H9 (cell line): Measurements from ENCODE around the gene TMEM63C. TPM values are rescaled to one million over a fixed set of nuclear protein-coding genes. Genes with fewer than 3 reads are reported as not detected.

ENCODE experiments used
- DNase-seq: peaks from one replicate; pipeline ENCODE4 v3.0.0-alpha.2; 2017
- H2AFZ ChIP-seq: one replicate; pipeline ENCODE4 v1.6.1; 2013; ENCODE audit warnings: mild to moderate bottlenecking, low read length, control low read depth, moderate library complexity
- H2AK5ac ChIP-seq: 2 replicates; pipeline ENCODE4 v1.6.1; 2013; ENCODE audit warnings: low read length, control low read depth, mixed read lengths; ENCODE audit not compliant: insufficient read length
- H2BK120ac ChIP-seq: one replicate; pipeline ENCODE4 v1.6.1; 2013; ENCODE audit warnings: low read depth, mild to moderate bottlenecking, low read length, control low read depth, inconsistent platforms; ENCODE audit not compliant: poor library complexity, severe bottlenecking
- H2BK12ac ChIP-seq: 2 replicates; pipeline ENCODE4 v1.6.1; 2013; ENCODE audit warnings: low read length, control low read depth, mixed read lengths, low read depth; ENCODE audit not compliant: insufficient read length
- H2BK15ac ChIP-seq: 2 replicates; pipeline ENCODE4 v1.6.1; 2013; ENCODE audit warnings: low read depth, low read length, control low read depth
- H2BK20ac ChIP-seq: one replicate; pipeline ENCODE4 v1.6.1; 2013; ENCODE audit warnings: low read depth, mild to moderate bottlenecking, low read length, control low read depth, inconsistent platforms; ENCODE audit not compliant: poor library complexity, severe bottlenecking
- H2BK5ac ChIP-seq: 2 replicates; pipeline ENCODE4 v1.6.1; 2013; ENCODE audit warnings: low read length, control low read depth, mixed read lengths; ENCODE audit not compliant: insufficient read length
- H3K14ac ChIP-seq: 2 replicates; pipeline ENCODE4 v1.6.1; 2013; ENCODE audit warnings: low read length, control low read depth; ENCODE audit not compliant: insufficient read depth
- H3K18ac ChIP-seq: 2 replicates; pipeline ENCODE4 v1.6.1; 2013; ENCODE audit warnings: low read depth, mild to moderate bottlenecking, mixed read lengths, low read length, control low read depth; ENCODE audit not compliant: insufficient read length
- H3K23ac ChIP-seq: 2 replicates; pipeline ENCODE4 v1.6.1; 2013; ENCODE audit warnings: low read length, control low read depth, mixed read lengths, low read depth; ENCODE audit not compliant: insufficient read length
- H3K23me2 ChIP-seq: 2 replicates; pipeline ENCODE4 v1.6.1; 2013; ENCODE audit warnings: low read depth, mild to moderate bottlenecking, mixed read lengths, low read length, control low read depth; ENCODE audit not compliant: insufficient read length, poor library complexity, severe bottlenecking
- H3K27ac ChIP-seq: 2 replicates; pipeline ENCODE4 v1.5.1; 2013; ENCODE audit warnings: low read length, control low read depth, mixed read lengths, low read depth; ENCODE audit not compliant: insufficient read length
- H3K27me3 ChIP-seq: 2 replicates; pipeline ENCODE4 v1.6.1; 2013; ENCODE audit warnings: low read length, control low read depth, inconsistent platforms; ENCODE audit not compliant: insufficient read depth
- H3K4ac ChIP-seq: 2 replicates; pipeline ENCODE4 v1.6.1; 2013; ENCODE audit warnings: low read depth, mild to moderate bottlenecking, control low read depth, inconsistent platforms, low read length, moderate library complexity
- H3K4me1 ChIP-seq: 2 replicates; pipeline ENCODE4 v1.6.1; 2013; ENCODE audit warnings: low read length, control low read depth, inconsistent platforms; ENCODE audit not compliant: insufficient read depth
- H3K4me2 ChIP-seq: 2 replicates; pipeline ENCODE4 v1.6.1; 2013; ENCODE audit warnings: low read length, control low read depth, mixed read lengths; ENCODE audit not compliant: insufficient read length, insufficient read depth
- H3K56ac ChIP-seq: 2 replicates; pipeline ENCODE4 v1.6.1; 2013; ENCODE audit warnings: low read depth, mild to moderate bottlenecking, mixed read lengths, low read length, control low read depth; ENCODE audit not compliant: insufficient read length
- H3K79me1 ChIP-seq: 2 replicates; pipeline ENCODE4 v1.6.1; 2013; ENCODE audit warnings: low read depth, mild to moderate bottlenecking, moderate library complexity, low read length, control low read depth, inconsistent platforms; ENCODE audit not compliant: insufficient read depth, poor library complexity, severe bottlenecking
- H3K79me2 ChIP-seq: 2 replicates; pipeline ENCODE4 v1.6.1; 2013; ENCODE audit warnings: low read length, control low read depth, inconsistent platforms; ENCODE audit not compliant: insufficient read depth
- H3K9ac ChIP-seq: 2 replicates; pipeline ENCODE4 v1.6.1; 2013; ENCODE audit warnings: low read length, control low read depth, mixed read lengths; ENCODE audit not compliant: insufficient read length; ENCODE audit errors: extremely low read depth
- H3K9me3 ChIP-seq: one replicate; pipeline ENCODE4 v1.6.1; 2013; ENCODE audit warnings: low read depth, low read length, inconsistent platforms; ENCODE audit not compliant: control insufficient read depth
- H3T11ph ChIP-seq: one replicate; pipeline ENCODE4 v1.6.1; 2013; ENCODE audit warnings: mild to moderate bottlenecking, low read length, control low read depth, inconsistent platforms
- H4K20me1 ChIP-seq: one replicate; pipeline ENCODE4 v1.6.1; 2013; ENCODE audit not compliant: control insufficient read depth, insufficient read length, insufficient read depth
- H4K5ac ChIP-seq: 2 replicates; pipeline ENCODE4 v1.6.1; 2013; ENCODE audit warnings: low read depth, mild to moderate bottlenecking, mixed read lengths, low read length, control low read depth; ENCODE audit not compliant: insufficient read length
- H4K8ac ChIP-seq: replicated peaks from 2 replicates; pipeline ENCODE4 v1.6.1; 2013; ENCODE audit warnings: low read length, control low read depth, mixed read lengths, low read depth; ENCODE audit not compliant: insufficient read length
- H4K91ac ChIP-seq: 2 replicates; pipeline ENCODE4 v1.6.1; 2013; ENCODE audit warnings: low read depth, mild to moderate bottlenecking, moderate library complexity, mixed read lengths, low read length, control low read depth; ENCODE audit not compliant: insufficient read length
- H3K27ac Mint-ChIP-seq, 3 experiments: 2 replicates in 2 of 3; 3 replicates in 1 of 3; pipeline ENCODE4 v1.8.0; 2020 to 2021; ENCODE audit warnings: mixed read lengths in 3 of 3, mild to moderate bottlenecking in 1 of 3, moderate library complexity in 1 of 3
- H3K27me3 Mint-ChIP-seq: 2 replicates; pipeline ENCODE4 v1.8.0; 2021; ENCODE audit warnings: low read depth, mild to moderate bottlenecking, moderate library complexity, mixed read lengths
- H3K36me3 Mint-ChIP-seq, 3 experiments: 2 replicates in 2 of 3; 3 replicates in 1 of 3; pipeline ENCODE4 v1.8.0; 2020 to 2021; ENCODE audit warnings: low read depth in 3 of 3, mixed read lengths in 3 of 3; ENCODE audit not compliant: insufficient read depth in 1 of 3
- H3K4me1 Mint-ChIP-seq, 2 experiments: 2 replicates each; pipeline ENCODE4 v1.8.0; 2020; ENCODE audit warnings: mixed read lengths in 2 of 2
- H3K4me3 Mint-ChIP-seq, 2 experiments: 2 replicates in 1 of 2; 3 replicates in 1 of 2; pipeline ENCODE4 v1.8.0; 2020 to 2021; ENCODE audit warnings: mild to moderate bottlenecking in 2 of 2, mixed read lengths in 2 of 2, moderate library complexity in 1 of 2
- H3K9me3 Mint-ChIP-seq, 2 experiments: 2 replicates in 1 of 2; 3 replicates in 1 of 2; pipeline ENCODE4 v1.8.0; 2020; ENCODE audit warnings: mild to moderate bottlenecking in 2 of 2, mixed read lengths in 2 of 2, moderate library complexity in 1 of 2
- CTCF ChIP-seq: fragments of 200-600 bp; sonication (generic); conservative IDR thresholded peaks from 3 replicates; pipeline ENCODE4 v1.8.0; 2021; ENCODE audit warnings: antibody characterized with exemption, mild to moderate bottlenecking
- WGBS: extraction: QIAGEN DNeasy Blood & Tissue Kit; methylation state at CpG from one replicate; pipeline ENCODE4 v1.1.7; 2013; ENCODE audit warnings: missing lambda C conversion rate, low lambda C conversion rate, mixed read lengths; ENCODE audit not compliant: insufficient read length; ENCODE audit errors: extremely low coverage; 5-methylcytosine and 5-hydroxymethylcytosine counted together
- total RNA-seq: library from RNA; stranded (reverse); gene quantifications from 2 replicates; pipeline ENCODE4 v1.2.1, GENCODE V29; 2021

Gene TMEM63C
- total RNA-seq, 1 experiment from 2014 or later: 2.2 TPM

GRCh38 chr14:77265187-77265515 lies 83.6 kb downstream of the TMEM63C start:
- H3K4me2 ChIP-seq: no peak overlapping the region
- no peak overlapping the region for H2BK120ac ChIP-seq
- Mint-ChIP-seq H3K27me3 (peaks cover 27% of the 10 kb centered on the region), H3K27ac (no peak overlapping the region), H3K36me3 (no peaks in the 10 kb centered on the region; a peak in 2 of 7 replicates), H3K4me1 (peaks cover 2 to 15% of the 10 kb centered on the region in 2 experiments), H3K9me3 (peaks cover 2 to 3% of the 10 kb centered on the region in 2 experiments; a peak in 3 of 5 replicates), H3K4me3 (no peak overlapping the region)
- WGBS: no CpG with 5 or more reads among the region's 2 CpGs
- H4K20me1 ChIP-seq: no peaks in the 10 kb centered on the region
- DNase-seq: no peak
- H3K23ac ChIP-seq: no peak overlapping the region
- H3K4ac ChIP-seq: no peak overlapping the region
- H3K27me3 ChIP-seq: peaks cover 4% of the 10 kb centered on the region; the same call in 1 of the 2 replicates
- no peak overlapping the region for H4K91ac ChIP-seq
- no peak overlapping the region for H3K14ac ChIP-seq
- H3K9ac ChIP-seq: no peak overlapping the region
- H2BK12ac ChIP-seq: no peak overlapping the region
- no peaks in the 10 kb centered on the region for H3K79me2 ChIP-seq
- TF ChIP-seq CTCF: no peak
- no peak overlapping the region for H4K8ac ChIP-seq
- no peak overlapping the region for H3K27ac ChIP-seq
- no peak overlapping the region for H2BK15ac ChIP-seq
- peaks cover 6% of the 10 kb centered on the region for H3K23me2 ChIP-seq
- H3K18ac ChIP-seq: no peak overlapping the region
- no peak overlapping the region for H2AFZ ChIP-seq
- no peak overlapping the region for H2BK5ac ChIP-seq
- no peaks in the 10 kb centered on the region for H3K9me3 ChIP-seq
- no peak overlapping the region for H2BK20ac ChIP-seq
- no peak overlapping the region for H3K56ac ChIP-seq
- no peak overlapping the region for H2AK5ac ChIP-seq
- no peaks in the 10 kb centered on the region for H3K4me1 ChIP-seq
- no peaks in the 10 kb centered on the region for H3K79me1 ChIP-seq
- no peak overlapping the region for H3T11ph ChIP-seq
- no peak overlapping the region for H4K5ac ChIP-seq
